Ectodermal cell (in vitro differentiated cells): ENCODE data around the gene LAD1.

Experiments
- H3K27ac ChIP-seq: 2 replicates; pipeline ENCODE4 v1.7.0; 2013; ENCODE audit warnings: mild to moderate bottlenecking, low read depth, low read length; ENCODE audit not compliant: insufficient read depth, poor library complexity, severe bottlenecking
- H3K27me3 ChIP-seq: 2 replicates; pipeline ENCODE4 v1.7.0; 2013; ENCODE audit warnings: mild to moderate bottlenecking, low read length; ENCODE audit not compliant: insufficient read depth, control insufficient read depth, poor library complexity, severe bottlenecking
- H3K36me3 ChIP-seq: one replicate; pipeline ENCODE4 v1.7.0; 2013; ENCODE audit warnings: low read length; ENCODE audit not compliant: control insufficient read depth, insufficient read depth
- H3K4me1 ChIP-seq: one replicate; pipeline ENCODE4 v1.7.0; 2013; ENCODE audit warnings: low read length; ENCODE audit not compliant: control insufficient read depth, insufficient read depth
- H3K4me3 ChIP-seq: 2 replicates; pipeline ENCODE4 v1.7.0; 2013; ENCODE audit warnings: low read depth, low read length, control low read depth; ENCODE audit not compliant: insufficient read depth
- H3K9me3 ChIP-seq: 2 replicates; pipeline ENCODE4 v1.7.0; 2013; ENCODE audit warnings: mild to moderate bottlenecking, low read length, moderate library complexity; ENCODE audit not compliant: control insufficient read depth
- WGBS, 2 experiments: methylation state at CpG; one replicate each; pipeline ENCODE4 v1.1.7; 2013; ENCODE audit warnings: missing lambda C conversion rate in 2 of 2; 5-methylcytosine and 5-hydroxymethylcytosine counted together

The LAD1 gene

GRCh38 chr1:201379733-201380242 is 19.3 kb downstream of the LAD1 start:
- Histone ChIP-seq H3K27me3 (no peaks in the 10 kb centered on the region), H3K9me3 (no peaks in the 10 kb centered on the region), H3K36me3 (no peaks in the 10 kb centered on the region), H3K4me3 (no peak overlapping the region), H3K27ac (no peak overlapping the region), H3K4me1 (peaks cover 37% of the 10 kb centered on the region)
- 90 to 91% methylated on average over 9 of the region's 9 CpGs for WGBS, 2 experiments

- Histone ChIP-seq H3K27me3 (no peaks in the 10 kb centered on the region), H3K9me3 (no peaks in the 10 kb centered on the region), H3K4me1 (peaks cover 41% of the 10 kb centered on the region), H3K36me3 (no peaks in the 10 kb centered on the region), H3K27ac (no peak overlapping the region), H3K4me3 (no peak overlapping the region)
- WGBS, 2 experiments, result 94 to 96% methylated on average over 6 of the region's 6 CpGs
Measured at GRCh38 chr1:201378804-201379203, 20.3 kb downstream of the LAD1 start.

GRCh38 chr1:201377611-201378092 is 21.5 kb downstream of the LAD1 start, which contains the start of gene TNNT2:
Gene TNNT2 (minus strand): TSS chr1:201377680. CDS start chr1:201373254, 4,426 bp downstream.
- no peaks in the 10 kb centered on the region for H3K9me3 ChIP-seq
- peak within 1 kb of the TSS; percentile 0 for H3K4me3 ChIP-seq
- H3K27ac ChIP-seq, result peak within 1 kb of the TSS; percentile 95
- WGBS, 2 experiments, result 75 to 79% methylated on average over 9 of the region's 9 CpGs
- no peaks in the 10 kb centered on the region for H3K27me3 ChIP-seq
- peaks cover 51% of the 10 kb centered on the region for H3K4me1 ChIP-seq
- H3K36me3 ChIP-seq, result no peaks in the 10 kb centered on the region

- Histone ChIP-seq H3K27me3 (no peaks in the 10 kb centered on the region), H3K4me1 (peaks cover 56% of the 10 kb centered on the region), H3K36me3 (no peaks in the 10 kb centered on the region), H3K4me3 (peak overlapping the region; percentile 0), H3K9me3 (no peaks in the 10 kb centered on the region), H3K27ac (peak overlapping the region; percentile 95)
- WGBS, 2 experiments, result 9 to 11% methylated on average over 11 of the region's 11 CpGs
Measured at GRCh38 chr1:201376464-201377374, 22.4 kb downstream of the LAD1 start.

GRCh38 chr1:201376107-201376463 is 23.0 kb downstream of the LAD1 start:
- Histone ChIP-seq H3K9me3 (no peaks in the 10 kb centered on the region), H3K36me3 (no peaks in the 10 kb centered on the region), H3K4me3 (no peak overlapping the region), H3K27me3 (no peaks in the 10 kb centered on the region), H3K27ac (peak overlapping the region; percentile 95), H3K4me1 (peaks cover 56% of the 10 kb centered on the region)
- WGBS, 2 experiments, result 18 to 20% methylated on average over 4 of the region's 4 CpGs

GRCh38 chr1:201375169-201375568 is 24.0 kb downstream of the LAD1 start:
- WGBS, 2 experiments, result 85 to 88% methylated on average over 4 of the region's 4 CpGs

GRCh38 chr1:201374364-201374763 is 24.8 kb downstream of the LAD1 start:
- no peak overlapping the region for H3K4me3 ChIP-seq
- peaks cover 56% of the 10 kb centered on the region for H3K4me1 ChIP-seq
- H3K27me3 ChIP-seq, result no peaks in the 10 kb centered on the region
- 84% methylated on average over 7 of the region's 7 CpGs for WGBS, 2 experiments
- no peaks in the 10 kb centered on the region for H3K36me3 ChIP-seq
- no peaks in the 10 kb centered on the region for H3K9me3 ChIP-seq
- no peak overlapping the region for H3K27ac ChIP-seq

More at GRCh38 chr1:201375169-201375568, 24.0 kb downstream of the LAD1 start:
- Histone ChIP-seq H3K36me3 (no peaks in the 10 kb centered on the region), H3K9me3 (no peaks in the 10 kb centered on the region), H3K27ac (no peak overlapping the region), H3K27me3 (no peaks in the 10 kb centered on the region), H3K4me1 (peaks cover 56% of the 10 kb centered on the region), H3K4me3 (no peak overlapping the region)

- no peaks in the 10 kb centered on the region for H3K36me3 ChIP-seq
- H3K27me3 ChIP-seq, result no peaks in the 10 kb centered on the region
- WGBS, 2 experiments, result 87 to 89% methylated on average over 6 of the region's 6 CpGs
Measured at GRCh38 chr1:201371792-201372191, 27.3 kb downstream of the LAD1 start.

GRCh38 chr1:201371276-201371675 is 27.8 kb downstream of the LAD1 start:
- 92 to 95% methylated on average over 9 of the region's 9 CpGs for WGBS, 2 experiments
- Histone ChIP-seq H3K27me3 (no peaks in the 10 kb centered on the region), H3K4me3 (no peak overlapping the region), H3K27ac (no peak overlapping the region), H3K36me3 (no peaks in the 10 kb centered on the region), H3K9me3 (no peaks in the 10 kb centered on the region), H3K4me1 (peaks cover 40% of the 10 kb centered on the region)

More at GRCh38 chr1:201371792-201372191, 27.3 kb downstream of the LAD1 start:
- Histone ChIP-seq H3K27ac (no peak overlapping the region), H3K9me3 (no peaks in the 10 kb centered on the region), H3K4me1 (peaks cover 40% of the 10 kb centered on the region), H3K4me3 (no peak overlapping the region)

GRCh38 chr1:201370500-201370899 is 28.6 kb downstream of the LAD1 start:
- Histone ChIP-seq H3K27me3 (no peaks in the 10 kb centered on the region), H3K9me3 (no peaks in the 10 kb centered on the region), H3K4me3 (no peak overlapping the region), H3K27ac (no peak overlapping the region), H3K36me3 (no peaks in the 10 kb centered on the region), H3K4me1 (peaks cover 34% of the 10 kb centered on the region)
- 81 to 88% methylated on average over 3 of the region's 3 CpGs for WGBS, 2 experiments
